NCI-H2196 treated with DMSO at 0.1 percent for 48 hours (cell line): ENCODE data around the gene IL32.
"Not testable (repeated sequence)": the region's sequence is repeated elsewhere in the genome, so short reads cannot be mapped to it uniquely, and the experiment has no call there.

ENCODE experiments used
- DNase-seq: peaks from one replicate; lab custom pipeline; 2025; ENCODE audit not compliant: unreplicated experiment; lab: John Stamatoyannopoulos, UW

Gene IL32

DNA sequence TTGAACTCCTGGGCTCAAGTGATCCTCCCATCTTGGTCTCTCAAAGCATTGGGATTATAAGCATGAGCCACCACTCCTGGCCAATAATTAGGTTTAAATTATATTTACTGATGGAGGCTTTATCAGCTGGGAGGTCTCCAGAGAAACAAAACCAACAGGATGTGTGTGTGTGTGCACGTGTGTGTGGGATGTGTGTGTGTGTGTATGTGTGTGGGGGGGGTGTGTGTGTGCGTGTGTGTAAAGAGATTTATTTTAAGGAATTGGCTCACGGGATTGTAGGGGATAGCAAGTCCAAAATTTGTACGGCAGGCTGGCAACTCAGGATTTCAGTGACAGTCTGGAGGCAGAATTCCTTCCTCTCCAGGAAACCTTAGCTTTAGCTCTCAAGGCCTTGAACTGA is 14.4 kb upstream of the IL32 start:
- no peak for DNase-seq

DNA sequence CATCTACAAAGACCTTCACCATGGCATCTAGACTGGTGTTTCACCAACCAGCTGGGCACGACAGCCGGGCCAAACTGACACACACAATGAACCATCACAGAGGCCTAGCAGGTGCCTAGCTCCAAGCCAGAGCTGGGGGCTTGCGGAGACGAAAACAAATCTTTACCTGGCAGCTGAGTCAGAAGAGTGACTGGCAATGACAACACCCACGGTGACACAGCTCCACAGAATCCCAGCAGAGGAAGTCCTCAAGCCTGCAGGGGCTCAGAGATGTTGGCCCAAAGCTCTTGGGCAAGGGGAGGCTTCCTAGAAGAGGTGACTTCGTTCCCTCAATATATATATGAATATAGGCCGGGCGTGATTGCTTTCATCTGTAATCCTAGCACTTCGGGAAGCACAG is 13.9 kb upstream of the IL32 start:
- no peak for DNase-seq

GRCh38 chr16:3052571-3053329 is 12.7 kb upstream of the IL32 start:
- not testable (repeated sequence) for DNase-seq

GRCh38 chr16:3053330-3053710 is 12.1 kb upstream of the IL32 start:
- DNase-seq = not testable (repeated sequence)

- no peak for DNase-seq
These were observed 10.3 kb upstream of the IL32 start for GRCh38 chr16:3054965-3055733.

DNA sequence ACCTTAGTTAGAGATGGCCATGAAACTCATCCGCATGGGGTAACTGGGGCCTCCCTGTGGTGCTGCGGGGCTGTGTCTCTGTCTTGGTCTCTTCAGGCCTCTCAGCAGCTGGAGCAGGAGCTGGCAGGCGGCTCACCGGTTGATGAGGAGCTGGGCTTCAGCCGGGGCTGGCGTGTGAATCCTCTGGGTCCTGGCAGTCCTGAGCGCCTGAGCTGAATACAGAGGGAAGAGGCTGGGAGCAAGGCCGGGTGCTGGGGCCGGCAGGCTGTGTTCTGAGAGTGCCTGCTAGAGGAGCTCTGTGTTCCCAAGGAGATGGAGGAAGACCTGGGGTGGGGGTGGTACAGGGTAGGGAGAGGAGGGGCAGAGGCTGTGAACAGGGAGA is 9.7 kb upstream of the IL32 start:
- DNase-seq = not testable (repeated sequence)

GRCh38 chr16:3056336-3057180 is 8.9 kb upstream of the IL32 start:
- DNase-seq = no peak

GRCh38 chr16:3057181-3058138 is 8.0 kb upstream of the IL32 start:
- DNase-seq = no peak

- DNase-seq = no peak
These were observed 7.1 kb upstream of the IL32 start for GRCh38 chr16:3058139-3059030.

DNA sequence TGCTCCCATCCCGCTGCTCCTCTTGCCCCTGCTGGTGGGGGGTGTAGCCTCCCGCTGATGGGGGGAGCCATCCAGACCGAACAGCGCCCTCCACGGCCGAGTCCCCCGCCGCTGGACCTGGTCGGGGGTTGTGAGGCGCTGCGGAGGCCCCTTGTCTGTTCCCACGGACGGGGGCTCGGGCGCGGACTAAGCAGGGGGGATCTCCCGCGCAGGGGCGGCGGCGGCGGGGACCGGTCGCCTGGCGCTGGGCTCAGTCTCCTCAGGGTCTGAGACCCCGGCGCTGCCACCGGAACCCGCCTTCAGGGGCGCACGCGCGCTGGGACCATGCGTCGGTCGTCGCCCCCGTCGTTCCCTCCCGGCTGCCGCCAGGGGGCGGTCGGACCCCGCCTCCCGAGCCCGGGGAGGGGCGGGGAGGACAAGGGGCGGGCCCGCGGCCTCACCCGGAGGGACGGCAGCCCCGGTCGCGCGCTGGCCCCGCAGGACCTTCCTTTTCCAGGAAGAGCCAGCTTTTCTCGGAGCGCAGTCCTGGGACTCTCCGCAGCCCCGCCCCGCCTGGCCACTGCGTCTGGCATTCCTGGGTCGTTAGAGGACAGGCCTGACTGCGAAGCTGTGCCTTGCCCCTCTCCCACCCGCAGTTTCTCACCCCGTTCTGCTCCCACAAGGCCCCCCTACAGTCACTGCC is 6.3 kb upstream of the IL32 start:
- DNase-seq = peak; percentile 61

GRCh38 chr16:3059723-3060242 is 5.7 kb upstream of the IL32 start:
- no peak for DNase-seq

- DNase-seq = no peak
These were observed 4.9 kb upstream of the IL32 start for GRCh38 chr16:3060339-3061127.

GRCh38 chr16:3062553-3062952 is 2.9 kb upstream of the IL32 start:
- DNase-seq = no peak

GRCh38 chr16:3063625-3064386 is 1.6 kb upstream of the IL32 start:
- no peak for DNase-seq

- DNase-seq = no peak
These were observed 451 bp downstream of the IL32 start for GRCh38 chr16:3065742-3066439.

- DNase-seq = no peak
These were observed 954 bp downstream of the IL32 start for GRCh38 chr16:3066440-3066748.

GRCh38 chr16:3068487-3068886 is 3.0 kb downstream of the IL32 start:
- no peak for DNase-seq
